Ramos (cell line): ENCODE measurements around the gene PTTG1.

Experiments
- in situ Hi-C: fragments of 300-500 bp; cut with MboI; formaldehyde crosslinking; loops from one replicate; pipeline ENCODE4 v1.14.3; 2022; ENCODE audit warnings: low sequenced_read_pairs; ENCODE audit not compliant: unreplicated experiment

Gene PTTG1

GRCh38 chr5:160449458-160449857 lies 27.8 kb downstream of the PTTG1 start:
- in situ Hi-C loops, result loop anchor here (25.0 kb wide), 1 partner anchor 688 kb away; no protein-coding TSS in a partner anchor

GRCh38 chr5:160450164-160450932 lies 28.7 kb downstream of the PTTG1 start:
- in situ Hi-C loops, result no loop called here

- in situ Hi-C loops, result no loop called here
Observed at GRCh38 chr5:160451281-160451680, 29.6 kb downstream of the PTTG1 start.

- in situ Hi-C loops, result no loop called here
Observed at GRCh38 chr5:160452036-160452435, 30.4 kb downstream of the PTTG1 start.

GRCh38 chr5:160452795-160453194 lies 31.1 kb downstream of the PTTG1 start:
- in situ Hi-C loops, result no loop called here

GRCh38 chr5:160453751-160454150 lies 32.1 kb downstream of the PTTG1 start:
- in situ Hi-C loops, result no loop called here

GRCh38 chr5:160455600-160455999 lies 33.9 kb downstream of the PTTG1 start:
- in situ Hi-C loops, result no loop called here

GRCh38 chr5:160456480-160457177 lies 35.0 kb downstream of the PTTG1 start:
- in situ Hi-C loops, result no loop called here

- in situ Hi-C loops, result no loop called here
Observed at GRCh38 chr5:160457252-160457651, 35.6 kb downstream of the PTTG1 start.

- in situ Hi-C loops, result no loop called here
Observed at GRCh38 chr5:160458806-160459800, 37.4 kb downstream of the PTTG1 start.

- in situ Hi-C loops, result no loop called here
Observed at GRCh38 chr5:160460377-160461049, 38.9 kb downstream of the PTTG1 start.

GRCh38 chr5:160461378-160461777 lies 39.7 kb downstream of the PTTG1 start:
- in situ Hi-C loops, result no loop called here

- in situ Hi-C loops, result no loop called here
Observed at GRCh38 chr5:160462167-160462566, 40.5 kb downstream of the PTTG1 start.

- in situ Hi-C loops, result no loop called here
Observed at GRCh38 chr5:160463227-160463626, 41.6 kb downstream of the PTTG1 start.

- in situ Hi-C loops, result no loop called here
Observed at GRCh38 chr5:160463740-160464465, 42.2 kb downstream of the PTTG1 start.

- in situ Hi-C loops, result no loop called here
Observed at GRCh38 chr5:160464466-160464797, 42.8 kb downstream of the PTTG1 start.

GRCh38 chr5:160466116-160466515 lies 44.5 kb downstream of the PTTG1 start:
- in situ Hi-C loops, result no loop called here

GRCh38 chr5:160466889-160467554 lies 45.4 kb downstream of the PTTG1 start:
- in situ Hi-C loops, result no loop called here
